IPS-NIHi7 (cell line): ENCODE measurements around the gene CYB561.
A peak's percentile ranks its signal among the peaks of the same experiment; 100 is the strongest.

Experiments used
- DNase-seq: peaks from one replicate; pipeline ENCODE4 v3.0.0; 2012; ENCODE audit warnings: mixed read lengths; ENCODE audit errors: extremely low spot score

Gene CYB561, protein sequence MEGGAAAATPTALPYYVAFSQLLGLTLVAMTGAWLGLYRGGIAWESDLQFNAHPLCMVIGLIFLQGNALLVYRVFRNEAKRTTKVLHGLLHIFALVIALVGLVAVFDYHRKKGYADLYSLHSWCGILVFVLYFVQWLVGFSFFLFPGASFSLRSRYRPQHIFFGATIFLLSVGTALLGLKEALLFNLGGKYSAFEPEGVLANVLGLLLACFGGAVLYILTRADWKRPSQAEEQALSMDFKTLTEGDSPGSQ

DNA sequence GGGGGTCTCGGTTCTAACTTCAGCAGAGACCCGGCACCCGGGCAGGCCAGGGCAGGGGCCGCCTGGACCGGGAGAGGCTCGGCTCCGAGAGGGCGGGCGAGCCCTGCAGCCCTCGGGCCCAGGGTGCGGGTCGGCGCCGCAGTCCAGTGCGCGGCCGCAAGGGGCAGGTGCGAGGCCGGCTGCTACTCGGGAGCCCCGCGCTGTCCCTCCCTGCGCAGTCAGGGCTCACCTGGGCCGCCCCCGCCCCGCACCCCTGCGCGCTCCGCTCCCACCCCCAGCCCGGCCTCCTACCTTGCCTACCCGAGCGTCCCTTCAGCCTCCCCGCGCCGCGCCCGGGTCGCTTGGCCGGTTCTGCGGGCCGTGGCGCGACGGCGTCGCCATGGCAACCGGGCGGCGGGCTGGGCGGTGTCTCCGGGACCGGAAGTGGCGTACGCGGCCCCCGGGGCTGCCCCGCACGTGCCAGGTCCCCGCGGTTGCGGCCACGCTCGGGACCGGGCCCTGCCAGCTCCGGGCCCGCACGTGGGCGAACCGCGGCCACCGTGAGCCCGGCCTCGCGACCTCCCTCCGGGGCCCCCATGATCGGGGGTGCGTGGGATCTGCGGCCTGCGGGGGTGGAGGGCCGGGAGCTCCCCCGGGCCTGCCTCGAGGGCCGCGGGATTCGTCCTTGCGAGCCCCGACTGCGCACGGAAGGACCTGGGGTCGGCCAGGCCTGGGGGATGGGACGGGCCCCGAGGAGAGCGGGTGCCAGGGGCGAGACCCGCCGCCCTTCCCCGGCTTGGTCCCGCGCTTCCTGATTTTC is at the start of gene CYB561:
Gene CYB561 (minus strand): TSS at position 353 of the 799 bp plus-strand sequence. CDS start 8,759 bp downstream, outside the sequence.
- DNase-seq = peak; percentile 92

GRCh38 chr17:63495491-63495890 is 49.4 kb upstream of the CYB561 start:
- DNase-seq = no peak

DNA sequence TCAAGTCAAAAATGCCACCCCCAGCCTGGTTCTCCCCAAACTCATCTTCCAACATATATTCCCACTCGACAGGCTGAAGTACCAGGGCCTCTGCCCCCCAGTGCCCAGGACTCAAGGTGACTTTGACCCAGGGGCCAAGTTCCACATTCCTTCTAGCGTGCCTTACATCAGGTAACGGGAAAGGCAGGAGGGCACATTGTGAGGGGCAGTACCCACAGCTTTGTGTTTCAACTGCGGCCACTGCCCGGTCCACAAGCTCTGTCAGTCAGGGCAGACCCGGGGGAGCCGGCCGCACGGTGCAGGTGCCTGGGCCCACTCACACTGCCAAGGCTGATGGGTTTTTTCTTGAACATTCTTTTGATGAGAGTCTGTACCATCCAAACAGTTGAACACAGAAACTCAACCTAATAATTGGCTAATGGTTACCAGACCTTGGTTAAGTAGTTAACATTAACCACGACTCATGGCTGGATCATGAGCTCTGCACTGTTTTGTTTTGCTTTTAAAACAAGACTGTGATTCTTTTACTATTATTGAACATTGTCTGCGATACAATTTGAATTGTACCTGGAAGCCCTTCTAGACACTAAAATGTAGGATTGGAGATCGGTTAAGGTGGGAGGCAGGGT is 48.3 kb upstream of the CYB561 start:
- DNase-seq = no peak

DNA sequence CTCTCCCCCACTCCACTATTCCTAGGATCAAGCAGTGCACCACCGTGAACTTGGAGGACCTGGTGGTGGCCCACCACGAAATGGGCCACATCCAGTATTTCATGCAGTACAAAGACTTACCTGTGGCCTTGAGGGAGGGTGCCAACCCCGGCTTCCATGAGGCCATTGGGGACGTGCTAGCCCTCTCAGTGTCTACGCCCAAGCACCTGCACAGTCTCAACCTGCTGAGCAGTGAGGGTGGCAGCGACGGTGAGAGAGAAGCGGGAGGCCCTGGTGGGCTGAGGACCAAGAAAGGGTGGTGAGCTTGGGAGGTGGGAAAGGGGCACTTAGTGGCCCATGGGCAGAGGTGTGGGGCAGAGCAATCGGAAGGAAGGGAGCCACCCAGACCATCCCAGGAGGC is 47.3 kb upstream of the CYB561 start:
- no peak for DNase-seq

DNA sequence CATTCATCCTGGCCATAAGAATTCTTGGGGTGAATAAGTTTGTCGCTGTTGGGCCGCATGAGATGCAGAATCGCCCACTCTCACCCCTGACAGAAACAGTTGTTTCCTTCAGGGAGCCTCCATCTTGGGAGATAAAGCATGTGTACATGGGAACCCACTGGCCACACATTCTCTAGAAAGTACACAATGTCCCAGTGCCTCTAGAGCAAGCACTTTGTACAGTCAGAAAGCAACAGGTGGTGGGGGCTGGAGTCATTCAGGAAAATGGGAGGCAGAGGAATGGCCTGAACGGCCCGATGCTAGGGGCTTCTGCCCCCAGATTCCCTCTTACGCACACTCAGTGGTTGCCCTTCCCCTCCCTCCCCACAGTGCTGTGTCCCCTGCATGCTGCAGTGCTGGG is 46.8 kb upstream of the CYB561 start:
- DNase-seq = no peak

GRCh38 chr17:63491977-63492618 is 46.0 kb upstream of the CYB561 start:
- no peak for DNase-seq

DNA sequence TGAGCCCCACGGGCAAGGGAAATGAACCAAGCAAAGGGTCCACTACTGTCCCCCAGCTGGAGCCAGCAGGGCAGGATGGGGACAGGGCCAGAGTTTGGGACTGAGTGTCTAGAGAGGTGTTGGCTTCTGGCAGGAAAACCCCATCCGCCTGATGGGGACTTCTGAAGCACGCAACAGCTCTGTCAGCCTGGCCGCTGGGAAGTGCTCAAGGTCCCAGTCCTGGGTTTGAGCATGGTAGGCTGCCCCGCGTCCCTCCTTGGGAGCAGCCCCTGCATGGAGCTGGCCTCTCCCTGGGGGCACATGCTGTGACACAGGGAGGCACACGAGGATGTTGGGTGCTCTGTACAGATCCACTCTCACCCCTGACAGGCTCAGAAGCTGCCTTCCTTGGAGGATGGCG is 45.3 kb upstream of the CYB561 start:
- DNase-seq = no peak

DNA sequence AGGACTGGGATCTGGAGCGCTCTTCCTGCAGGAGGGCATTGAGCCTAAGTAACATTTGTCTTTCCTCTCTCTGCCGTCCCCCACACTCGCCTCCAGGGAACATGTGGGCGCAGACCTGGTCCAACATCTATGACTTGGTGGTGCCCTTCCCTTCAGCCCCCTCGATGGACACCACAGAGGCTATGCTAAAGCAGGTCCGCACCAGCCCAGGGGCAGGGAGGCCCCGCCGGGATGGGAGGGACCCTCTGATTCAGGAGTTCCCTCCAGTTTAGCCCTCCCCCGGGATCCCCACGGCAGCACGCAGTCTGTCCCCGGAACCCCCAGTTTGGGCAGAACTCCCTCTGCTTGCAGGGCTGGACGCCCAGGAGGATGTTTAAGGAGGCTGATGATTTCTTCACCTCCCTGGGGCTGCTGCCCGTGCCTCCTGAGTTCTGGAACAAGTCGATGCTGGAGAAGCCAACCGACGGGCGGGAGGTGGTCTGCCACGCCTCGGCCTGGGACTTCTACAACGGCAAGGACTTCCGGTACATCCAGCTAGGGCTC is 44.8 kb upstream of the CYB561 start:
- DNase-seq = no peak

DNA sequence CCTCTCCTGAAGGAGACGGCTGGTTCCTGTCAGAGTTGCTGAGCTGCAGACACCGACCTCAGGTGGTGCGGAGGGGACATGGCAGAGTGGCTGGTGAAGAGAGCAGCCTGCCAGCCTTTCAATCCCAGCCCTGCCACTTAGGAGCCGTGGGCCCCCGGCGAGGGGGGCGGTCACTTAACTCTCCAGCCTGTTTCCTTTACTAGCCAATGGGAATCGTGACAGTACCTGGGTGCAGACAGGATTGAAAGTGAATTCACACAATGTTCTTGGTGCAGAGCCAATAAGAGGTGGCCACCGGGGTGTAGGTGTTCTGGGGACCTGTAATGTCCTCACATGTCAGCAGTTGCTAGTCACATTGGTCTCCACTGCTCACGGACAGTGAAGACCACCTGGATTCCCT is 44.2 kb upstream of the CYB561 start:
- peak; percentile 39 for DNase-seq

DNA sequence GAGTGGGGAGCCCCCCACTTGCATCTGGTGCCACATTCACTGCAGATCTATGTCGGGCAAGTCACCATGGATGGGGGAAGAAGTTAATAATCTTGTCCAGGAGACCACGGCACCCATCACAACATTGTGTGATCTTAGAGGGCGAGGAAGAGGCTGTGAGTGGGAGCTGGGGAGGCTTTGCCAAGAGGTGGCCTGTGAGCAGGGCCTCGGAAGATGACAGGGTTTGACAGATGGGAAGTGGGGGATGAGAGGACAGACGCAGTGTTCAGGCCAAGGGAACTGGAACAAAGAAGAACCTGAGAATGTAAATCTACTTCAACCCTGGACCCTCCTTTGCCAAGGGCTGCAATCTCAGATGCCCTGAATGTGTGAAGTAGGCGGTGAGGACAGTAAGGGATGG is 43.2 kb upstream of the CYB561 start:
- DNase-seq = no peak

- DNase-seq = no peak
Observed at GRCh38 chr17:63488851-63489250, 42.7 kb upstream of the CYB561 start.

- DNase-seq = no peak
Observed at GRCh38 chr17:63487014-63487339, 40.9 kb upstream of the CYB561 start.

- no peak for DNase-seq
Observed at GRCh38 chr17:63486317-63487013, 40.4 kb upstream of the CYB561 start.

- DNase-seq = no peak
Observed at GRCh38 chr17:63483655-63484575, 37.8 kb upstream of the CYB561 start.

DNA sequence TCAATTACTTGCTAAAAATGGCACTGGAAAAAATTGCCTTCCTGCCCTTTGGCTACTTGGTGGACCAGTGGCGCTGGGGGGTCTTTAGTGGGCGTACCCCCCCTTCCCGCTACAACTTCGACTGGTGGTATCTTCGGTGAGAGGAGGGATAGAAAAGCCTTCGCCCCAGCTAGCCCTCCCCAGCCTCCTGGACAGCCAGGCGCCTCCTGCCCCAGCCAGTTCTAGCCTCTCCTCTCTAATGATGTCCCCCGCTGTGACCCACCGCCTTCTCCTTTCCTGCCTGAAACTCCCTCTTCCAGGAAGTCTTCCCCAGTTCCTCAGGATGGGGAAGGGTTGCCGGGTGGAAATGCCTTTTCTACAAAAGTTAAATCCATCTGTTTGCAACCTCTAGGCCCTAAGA is 36.9 kb upstream of the CYB561 start:
- DNase-seq = no peak

GRCh38 chr17:63482509-63482908 is 36.4 kb upstream of the CYB561 start:
- DNase-seq = no peak

DNA sequence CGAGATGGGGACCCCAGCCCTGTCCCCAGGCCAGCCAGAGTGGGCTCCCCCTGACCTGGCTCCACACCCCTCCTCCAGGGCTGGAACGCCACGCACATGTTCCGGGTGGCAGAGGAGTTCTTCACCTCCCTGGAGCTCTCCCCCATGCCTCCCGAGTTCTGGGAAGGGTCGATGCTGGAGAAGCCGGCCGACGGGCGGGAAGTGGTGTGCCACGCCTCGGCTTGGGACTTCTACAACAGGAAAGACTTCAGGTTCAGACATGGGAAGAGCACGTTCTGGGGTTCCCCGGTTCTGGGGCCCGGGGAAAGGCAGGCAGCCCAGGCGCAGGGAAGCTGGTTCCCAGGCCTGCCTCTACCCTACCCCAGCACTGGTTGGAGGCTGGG is 35.4 kb upstream of the CYB561 start:
- no peak for DNase-seq

GRCh38 chr17:63480826-63481487 is 34.9 kb upstream of the CYB561 start:
- no peak for DNase-seq

GRCh38 chr17:63480192-63480784 is 34.2 kb upstream of the CYB561 start:
- DNase-seq = no peak
